Measurements from ENCODE around the gene EIF4G3. TPM values are rescaled to one million over a fixed set of nuclear protein-coding genes. Genes with fewer than 3 reads are reported as not detected.
"Not testable (repeated sequence)": the region's sequence is repeated elsewhere in the genome, so short reads cannot be mapped to it uniquely, and the experiment has no call there.

EIF4G3 gene
- total and polyA plus RNA-seq, 5 experiments from 2014 or later = 4.0 to 16.5 (median 7.9) TPM

GRCh38 chr1:21201238-21201637 lies 24.5 kb upstream of the EIF4G3 start:
- H3K4me3 Mint-ChIP-seq, H3K27ac Mint-ChIP-seq, DNase-seq, POLR2A ChIA-PET, ATAC-seq, H3K4me1 Mint-ChIP-seq, H3K36me3 Mint-ChIP-seq, H3K9me3 Mint-ChIP-seq: not testable (repeated sequence)
- peaks cover 0 to 14% (median 7%) of the 10 kb centered on the region in 5 donors for H3K27me3 Mint-ChIP-seq

- POLR2A ChIA-PET = no interaction called here
- ATAC-seq = no peak
- Mint-ChIP-seq H3K36me3 (no peaks in the 10 kb centered on the region), H3K4me3 (no peak overlapping the region), H3K27me3 (peaks cover 0 to 14% (median 7%) of the 10 kb centered on the region in 5 donors), H3K4me1 (no peaks in the 10 kb centered on the region), H3K27ac (no peak overlapping the region), H3K9me3 (no peaks in the 10 kb centered on the region)
- no peak for DNase-seq
Observed at GRCh38 chr1:21200767-21201166, 24.1 kb upstream of the EIF4G3 start.

GRCh38 chr1:21198929-21199328 lies 22.2 kb upstream of the EIF4G3 start:
- Mint-ChIP-seq H3K4me1 (peaks cover 0 to 2% (median under 1%) of the 10 kb centered on the region in 4 donors), H3K27ac (no peak overlapping the region), H3K9me3 (no peaks in the 10 kb centered on the region), H3K27me3 (peaks cover 0 to 19% (median 8%) of the 10 kb centered on the region in 5 donors), H3K4me3 (no peak overlapping the region), H3K36me3 (no peaks in the 10 kb centered on the region)
- DNase-seq = no peak
- ATAC-seq = no peak
- POLR2A ChIA-PET = no interaction called here

DNA sequence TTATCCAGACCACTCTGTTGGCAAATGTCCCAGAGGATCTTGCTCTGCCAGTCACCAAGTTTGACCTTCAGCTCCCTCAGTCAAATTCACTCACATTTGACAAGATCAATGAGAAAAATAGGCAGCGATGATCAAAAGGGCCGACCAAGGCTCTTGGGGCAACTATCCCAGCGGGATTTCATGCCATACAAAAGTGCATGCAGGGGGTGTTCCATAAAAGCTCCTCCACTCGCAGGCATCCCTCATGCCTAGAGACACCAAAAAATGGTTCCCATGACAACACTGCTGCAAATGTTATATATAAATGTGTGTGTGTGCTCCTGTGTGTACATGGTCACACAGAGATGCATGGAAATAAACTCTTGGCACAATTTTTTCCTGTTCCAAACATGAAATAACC lies 16.2 kb upstream of the EIF4G3 start:
- Mint-ChIP-seq H3K9me3 (no peaks in the 10 kb centered on the region), H3K36me3 (no peaks in the 10 kb centered on the region), H3K4me1 (peaks cover 0 to 12% (median under 1%) of the 10 kb centered on the region in 4 donors), H3K4me3 (no peak overlapping the region), H3K27me3 (peaks cover 6 to 28% (median 9%) of the 10 kb centered on the region in 5 donors), H3K27ac (no peak overlapping the region)
- DNase-seq (no peak), ATAC-seq (no peak)
- POLR2A ChIA-PET = interaction anchor here (0.5 to 1.0 kb wide), 2 partner anchors 167 to 496 kb away, joined by 3 to 4 read pairs; no protein-coding TSS in a partner anchor

GRCh38 chr1:21192284-21192683 lies 15.6 kb upstream of the EIF4G3 start:
- peaks cover 0 to 12% (median under 1%) of the 10 kb centered on the region in 4 donors for H3K4me1 Mint-ChIP-seq
- ATAC-seq = no peak
- DNase-seq = no peak
- no peaks in the 10 kb centered on the region for H3K36me3 Mint-ChIP-seq
- no peaks in the 10 kb centered on the region for H3K9me3 Mint-ChIP-seq
- H3K27ac Mint-ChIP-seq = no peak overlapping the region
- no peak overlapping the region for H3K4me3 Mint-ChIP-seq
- peaks cover 6 to 23% (median 9%) of the 10 kb centered on the region in 5 donors for H3K27me3 Mint-ChIP-seq
- POLR2A ChIA-PET = interaction anchor here (0.5 to 1.0 kb wide), 2 partner anchors 167 to 496 kb away, joined by 3 to 4 read pairs; no protein-coding TSS in a partner anchor

DNA sequence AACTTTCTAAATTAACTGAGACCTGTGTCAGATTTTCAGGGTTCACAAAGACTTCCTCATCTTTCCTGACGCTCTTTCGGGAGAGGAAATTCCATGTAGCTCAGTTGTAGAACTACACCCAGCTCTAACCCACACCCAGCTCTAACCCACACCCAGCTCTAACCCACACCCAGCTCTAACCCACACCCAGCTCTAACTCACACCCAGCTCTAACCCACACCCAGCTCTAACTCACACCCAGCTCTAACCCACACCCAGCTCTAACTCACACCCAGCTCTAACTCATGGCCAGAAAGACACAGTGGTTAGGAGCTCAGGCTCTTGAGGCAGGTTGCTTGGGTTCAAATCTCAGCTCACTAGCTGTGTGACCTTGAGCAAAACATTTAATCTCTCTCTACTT lies 14.1 kb upstream of the EIF4G3 start:
- H3K9me3 Mint-ChIP-seq, POLR2A ChIA-PET: not testable (repeated sequence)

GRCh38 chr1:21189906-21190500 lies 13.3 kb upstream of the EIF4G3 start:
- ATAC-seq (no peak), DNase-seq (no peak)
- POLR2A ChIA-PET = no interaction called here
- Mint-ChIP-seq H3K27ac (peak overlapping the region in 2 of 10 donors; percentile 48 to 63), H3K27me3 (peaks cover 3 to 15% (median 6%) of the 10 kb centered on the region in 5 donors), H3K4me3 (no peak overlapping the region), H3K9me3 (no peaks in the 10 kb centered on the region), H3K4me1 (peaks cover 0 to 11% (median under 1%) of the 10 kb centered on the region in 4 donors), H3K36me3 (no peaks in the 10 kb centered on the region)

More for the DNA sequence above, 14.1 kb upstream of the EIF4G3 start:
- H3K4me1 Mint-ChIP-seq = peaks cover 0 to 12% (median under 1%) of the 10 kb centered on the region in 4 donors
- not testable (repeated sequence) for ATAC-seq, H3K36me3 Mint-ChIP-seq, DNase-seq
- peak overlapping the region in 1 of 10 donors; percentile 26 for H3K4me3 Mint-ChIP-seq
- H3K27ac Mint-ChIP-seq = peak overlapping the region in 1 of 10 donors; percentile 63
- H3K27me3 Mint-ChIP-seq = peaks cover 5 to 18% (median 6%) of the 10 kb centered on the region in 5 donors

- Mint-ChIP-seq H3K4me3 (no peak overlapping the region), H3K27me3 (peaks cover 3 to 14% (median 6%) of the 10 kb centered on the region in 5 donors), H3K27ac (no peak overlapping the region), H3K4me1 (peaks cover 0 to 15% (median 0%) of the 10 kb centered on the region in 4 donors), H3K9me3 (no peaks in the 10 kb centered on the region), H3K36me3 (no peaks in the 10 kb centered on the region)
- ATAC-seq = no peak
- DNase-seq = no peak
- POLR2A ChIA-PET = no interaction called here
Observed at GRCh38 chr1:21189421-21189820, 12.7 kb upstream of the EIF4G3 start.

DNA sequence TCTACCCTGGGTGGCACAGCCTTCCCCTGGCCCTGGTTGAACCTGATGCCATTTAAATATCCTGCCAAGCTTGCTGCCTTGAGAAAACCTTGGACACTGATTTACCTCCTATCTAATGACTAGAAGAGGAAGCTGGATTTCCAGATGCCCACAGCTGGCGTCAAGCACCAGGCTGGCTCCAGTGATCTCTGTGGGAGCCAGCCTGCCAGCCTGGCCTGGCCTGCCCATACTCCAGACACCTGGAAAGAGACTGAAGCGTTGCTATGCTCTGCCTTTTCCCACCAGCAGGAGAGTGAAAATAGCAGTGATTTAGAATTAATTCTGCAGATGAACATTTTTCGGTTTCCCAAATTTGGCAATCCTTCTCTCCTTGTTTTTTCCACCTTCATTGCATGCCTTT lies 11.5 kb upstream of the EIF4G3 start:
- no peak for DNase-seq
- Mint-ChIP-seq H3K4me1 (peaks cover 0 to 24% (median 0%) of the 10 kb centered on the region in 4 donors), H3K27ac (no peak overlapping the region), H3K9me3 (no peaks in the 10 kb centered on the region), H3K36me3 (no peaks in the 10 kb centered on the region), H3K27me3 (peaks cover 2 to 11% (median 3%) of the 10 kb centered on the region in 5 donors), H3K4me3 (no peak overlapping the region)
- no peak for ATAC-seq
- POLR2A ChIA-PET = no interaction called here

DNA sequence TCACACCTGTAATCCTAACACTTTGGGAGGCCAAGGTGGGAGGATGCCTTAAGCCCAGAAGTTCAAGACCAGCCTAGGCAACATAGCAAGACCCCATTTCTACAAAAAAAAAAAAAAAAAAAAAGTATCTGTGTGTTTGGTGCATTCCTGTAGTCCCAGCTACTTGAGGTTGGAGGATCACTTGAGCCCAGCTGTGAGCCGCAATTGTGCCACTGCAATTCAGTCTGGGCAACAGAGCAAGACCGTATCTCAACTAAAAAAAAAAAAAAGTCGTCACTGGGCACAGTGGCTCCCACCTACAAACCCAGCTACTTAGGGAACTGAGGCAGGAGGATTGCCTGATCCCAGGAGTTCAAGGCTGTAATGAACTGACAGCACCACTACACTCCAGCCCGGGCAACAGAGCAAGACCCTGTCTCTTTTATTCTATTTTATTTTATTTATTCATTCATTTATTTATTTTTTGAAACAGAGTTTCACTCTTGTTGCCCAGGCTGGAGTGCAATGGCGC lies 8.6 kb upstream of the EIF4G3 start:
- no peak for ATAC-seq
- DNase-seq = no peak
- Mint-ChIP-seq H3K36me3 (no peaks in the 10 kb centered on the region), H3K4me1 (peaks cover 0 to 18% (median 0%) of the 10 kb centered on the region in 4 donors), H3K9me3 (no peaks in the 10 kb centered on the region), H3K27ac (no peak overlapping the region), H3K4me3 (no peak overlapping the region), H3K27me3 (peaks cover 0 to 5% (median 0%) of the 10 kb centered on the region in 5 donors)
- POLR2A ChIA-PET = interaction anchor here (0.6 to 0.7 kb wide), 3 partner anchors 10 to 321 kb away, joined by 3 to 6 read pairs (median 5); no protein-coding TSS in a partner anchor

- DNase-seq = no peak
- H3K4me1 Mint-ChIP-seq = peaks cover 0 to 16% (median 0%) of the 10 kb centered on the region in 4 donors
- H3K4me3 Mint-ChIP-seq = no peak overlapping the region
- POLR2A ChIA-PET = no interaction called here
- no peaks in the 10 kb centered on the region for H3K9me3 Mint-ChIP-seq
- H3K27me3 Mint-ChIP-seq = peaks cover 0 to 5% (median 0%) of the 10 kb centered on the region in 5 donors
- H3K27ac Mint-ChIP-seq = peak overlapping the region in 3 of 10 donors; percentile 3 to 74 (median 27)
- no peaks in the 10 kb centered on the region for H3K36me3 Mint-ChIP-seq
- no peak for ATAC-seq
Observed at GRCh38 chr1:21184276-21184675, 7.6 kb upstream of the EIF4G3 start.

- POLR2A ChIA-PET = no interaction called here
- Mint-ChIP-seq H3K27ac (no peak overlapping the region), H3K4me3 (no peak overlapping the region), H3K4me1 (peaks cover 0 to 18% (median under 1%) of the 10 kb centered on the region in 4 donors), H3K36me3 (no peaks in the 10 kb centered on the region), H3K27me3 (no peaks in the 10 kb centered on the region), H3K9me3 (no peaks in the 10 kb centered on the region)
- ATAC-seq = no peak
- DNase-seq = no peak
Observed at GRCh38 chr1:21182181-21182731, 5.6 kb upstream of the EIF4G3 start.

DNA sequence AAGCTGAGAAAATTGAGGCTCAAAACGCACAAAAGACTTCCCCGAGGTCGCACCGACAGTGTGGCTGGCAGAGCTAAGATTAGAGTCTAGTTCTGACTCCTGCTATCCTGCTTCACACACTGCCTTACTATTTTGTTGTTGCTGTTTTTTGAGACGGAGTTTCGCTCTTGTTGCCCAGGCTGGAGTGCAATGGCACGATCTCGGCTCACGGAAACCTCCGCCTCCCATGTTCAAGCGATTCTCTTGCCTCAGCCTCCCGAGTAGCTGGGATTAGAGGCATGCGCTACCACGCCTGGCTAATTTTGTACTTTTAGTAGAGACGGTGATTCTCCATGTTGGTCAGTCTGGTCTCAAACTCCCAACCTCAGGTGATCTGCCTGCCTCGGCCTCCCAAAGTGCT lies 1.6 kb upstream of the EIF4G3 start:
- peaks cover 14 to 27% (median 20%) of the 10 kb centered on the region in 4 donors for H3K4me1 Mint-ChIP-seq
- ATAC-seq, H3K27me3 Mint-ChIP-seq, H3K9me3 Mint-ChIP-seq, H3K36me3 Mint-ChIP-seq, DNase-seq: not testable (repeated sequence)
- POLR2A ChIA-PET = interaction anchor here (1.2 kb wide), 1 partner anchor 392 kb away, joined by 5 read pairs; no protein-coding TSS in a partner anchor
- H3K27ac Mint-ChIP-seq = peak overlapping the region in 1 of 10 donors; percentile 47
- H3K4me3 Mint-ChIP-seq = peak overlapping the region in 4 of 10 donors; percentile 32 to 50 (median 42)
